HPDE6-E6E7 (cell line): Measurements from ENCODE around the gene COL5A2.

Experiments
- DNase-seq: peaks from one replicate; pipeline ENCODE4 v3.0.0; 2011; ENCODE audit warnings: missing footprints; ENCODE audit errors: extremely low spot score

The COL5A2 gene

DNA sequence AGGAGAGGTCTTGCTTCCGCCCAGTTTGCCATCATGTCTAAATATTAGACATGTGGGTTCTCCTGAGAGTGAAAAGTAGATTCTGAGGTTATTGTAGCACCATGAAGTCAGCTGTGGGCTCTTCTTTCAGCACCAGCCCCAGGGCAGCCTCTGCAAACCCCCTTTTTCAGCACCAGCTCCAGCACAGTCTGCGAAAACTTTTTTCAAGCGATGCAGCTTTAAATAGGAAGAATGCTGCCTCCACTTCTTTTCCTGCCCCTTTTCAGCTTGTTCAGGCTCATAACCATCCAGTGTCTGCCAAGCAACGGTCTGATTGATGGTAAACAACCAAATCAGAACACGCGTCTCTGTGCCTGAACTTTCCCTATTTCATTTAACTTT lies at the start of gene COL5A2:
Gene COL5A2, minus strand, starts transcription at position 192 of the 381 bp plus-strand sequence. Its CDS starts 157 bp downstream, at position 35.
- DNase-seq = no peak

- no peak for DNase-seq
Measured at GRCh38 chr2:189226017-189226416, 46.5 kb upstream of the COL5A2 start.

DNA sequence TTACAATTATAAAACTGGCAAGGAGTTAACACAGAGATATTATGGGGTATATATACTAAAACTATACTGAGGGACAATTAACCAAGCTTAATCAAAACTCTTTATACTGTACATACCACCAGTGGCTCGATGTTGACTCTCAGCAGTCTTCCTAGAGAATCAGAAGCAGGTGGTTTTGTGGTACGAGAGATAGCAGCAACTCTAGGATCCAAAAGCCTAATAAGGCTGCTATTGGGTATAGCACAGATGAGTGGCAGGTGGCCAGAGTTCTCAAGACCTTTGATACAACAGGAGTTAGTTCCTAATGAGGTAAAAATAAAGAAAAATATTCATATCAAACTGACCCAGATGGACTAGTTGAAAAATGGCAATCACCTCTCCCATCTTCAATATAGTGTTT lies 45.5 kb upstream of the COL5A2 start:
- DNase-seq = no peak

DNA sequence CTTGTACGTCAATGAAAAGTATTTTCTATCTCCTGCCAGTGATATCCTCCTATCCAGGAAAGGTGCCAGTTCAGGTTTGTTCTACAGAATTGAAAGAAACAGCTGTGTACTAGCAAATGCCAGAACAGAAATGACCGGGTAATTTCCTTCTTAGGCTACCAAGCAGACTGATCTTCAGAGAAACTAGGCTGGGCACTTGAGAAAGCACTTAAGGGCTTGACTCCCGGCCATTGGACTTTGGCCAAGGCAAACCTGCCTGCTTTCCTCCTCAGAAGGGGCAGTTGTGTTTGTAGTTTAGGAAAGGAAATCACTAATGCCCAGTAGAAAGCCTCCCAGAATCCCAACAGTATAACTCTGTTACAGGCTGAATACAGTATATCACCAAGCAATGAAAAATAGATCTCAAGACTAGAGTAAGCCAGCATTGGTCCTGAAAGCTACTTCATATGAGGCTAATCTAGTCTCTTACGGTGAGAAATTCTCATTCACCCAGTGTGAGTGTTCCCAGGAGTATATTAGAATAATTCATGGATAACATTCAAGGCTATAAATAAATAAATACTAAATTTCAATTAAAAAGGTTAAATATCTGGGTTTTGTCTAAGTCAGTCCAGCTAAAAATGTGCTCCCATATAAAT lies 43.0 kb upstream of the COL5A2 start:
- no peak for DNase-seq

DNA sequence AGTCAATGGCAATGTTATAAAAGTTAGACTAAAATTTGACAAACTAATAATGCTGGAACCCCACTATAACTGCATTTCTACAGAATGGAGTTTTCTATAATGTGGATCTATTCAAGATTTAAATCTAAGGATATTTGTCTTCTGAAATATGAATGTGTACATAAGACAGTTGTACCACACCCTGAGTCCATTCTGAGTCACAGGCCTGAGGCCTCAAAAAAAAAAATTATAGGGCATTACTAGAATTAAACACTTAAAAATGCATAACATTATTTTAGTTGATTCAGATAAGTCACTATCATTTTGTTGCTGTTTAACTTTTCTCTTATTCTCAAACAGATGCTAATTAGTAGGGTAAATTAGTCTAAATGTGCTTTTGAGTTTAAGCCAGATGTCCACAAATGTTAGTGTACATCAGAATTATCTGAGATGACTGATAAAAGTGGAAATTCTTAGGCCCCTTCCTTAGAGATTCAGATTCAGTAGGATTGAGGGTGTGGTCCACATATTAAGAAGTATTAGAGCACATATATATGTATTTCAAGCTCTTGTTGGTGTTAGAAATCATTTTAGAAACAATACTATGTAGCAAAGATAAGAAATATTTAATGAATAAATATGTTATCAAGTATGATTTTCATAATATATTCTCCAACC lies 42.4 kb upstream of the COL5A2 start:
- peak; percentile 12 for DNase-seq

GRCh38 chr2:189218236-189218635 lies 38.7 kb upstream of the COL5A2 start:
- DNase-seq = no peak

GRCh38 chr2:189217541-189217940 lies 38.0 kb upstream of the COL5A2 start:
- DNase-seq = no peak

DNA sequence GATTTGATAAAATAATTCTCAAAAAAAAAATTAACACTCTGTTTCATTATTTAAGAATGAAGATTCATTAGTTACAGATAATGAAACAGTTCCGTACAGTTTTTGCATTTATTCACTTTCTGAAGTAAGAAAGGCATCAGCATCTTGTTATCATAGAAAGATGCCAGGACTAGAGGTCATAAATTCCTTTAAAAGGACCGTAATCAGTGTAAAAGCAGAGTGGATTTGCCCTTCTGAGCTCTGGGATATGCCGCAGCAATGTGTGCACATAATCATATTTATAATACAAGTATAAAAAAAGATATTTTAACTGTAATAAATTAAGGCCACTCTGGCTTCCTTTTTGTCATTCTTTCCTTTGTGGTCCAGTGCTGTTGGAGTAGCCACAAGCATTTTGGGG lies 37.5 kb upstream of the COL5A2 start:
- no peak for DNase-seq

- DNase-seq = no peak
Measured at GRCh38 chr2:189214484-189214883, 34.9 kb upstream of the COL5A2 start.

DNA sequence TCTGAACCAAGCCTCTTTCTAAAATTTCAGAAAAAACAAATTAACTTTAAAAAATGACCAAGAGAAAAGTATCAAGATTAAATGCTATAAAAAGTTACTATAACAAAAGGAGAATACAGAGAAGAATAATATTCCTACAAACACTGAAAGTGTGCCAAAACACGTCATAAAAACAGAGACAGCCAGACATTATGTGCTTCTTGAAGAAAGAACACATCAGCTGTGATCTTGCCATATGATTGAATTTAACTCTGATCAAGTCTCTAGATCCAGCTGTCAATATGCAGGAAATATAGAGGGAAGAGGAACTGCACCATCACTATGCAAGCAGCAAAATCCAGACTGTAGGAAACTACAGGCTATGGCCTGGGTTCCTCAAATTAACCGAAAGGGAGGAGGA lies 33.7 kb upstream of the COL5A2 start:
- DNase-seq = no peak

- peak; percentile 54 for DNase-seq
Measured at GRCh38 chr2:189210250-189211087, 30.9 kb upstream of the COL5A2 start.

DNA sequence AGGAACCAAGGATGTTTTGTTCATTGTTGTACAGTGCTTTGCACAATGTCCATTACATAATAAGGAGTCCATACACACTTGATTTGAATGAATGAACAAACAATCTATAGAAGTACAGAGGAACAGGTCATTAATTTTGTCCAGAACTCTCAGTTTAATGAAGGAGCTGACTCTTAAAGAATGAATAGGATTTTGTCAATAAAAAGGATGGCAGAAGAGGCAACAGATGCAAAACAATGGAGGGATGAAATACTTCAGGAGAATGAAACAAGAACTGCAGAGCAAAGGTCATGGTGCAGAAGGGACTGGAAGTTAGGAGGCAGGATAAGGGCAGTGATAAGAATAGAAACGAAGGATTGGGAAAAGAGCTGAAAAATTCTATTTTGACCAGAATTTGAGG lies 28.7 kb upstream of the COL5A2 start:
- no peak for DNase-seq

GRCh38 chr2:189204322-189204941 lies 24.9 kb upstream of the COL5A2 start:
- peak; percentile 29 for DNase-seq

DNA sequence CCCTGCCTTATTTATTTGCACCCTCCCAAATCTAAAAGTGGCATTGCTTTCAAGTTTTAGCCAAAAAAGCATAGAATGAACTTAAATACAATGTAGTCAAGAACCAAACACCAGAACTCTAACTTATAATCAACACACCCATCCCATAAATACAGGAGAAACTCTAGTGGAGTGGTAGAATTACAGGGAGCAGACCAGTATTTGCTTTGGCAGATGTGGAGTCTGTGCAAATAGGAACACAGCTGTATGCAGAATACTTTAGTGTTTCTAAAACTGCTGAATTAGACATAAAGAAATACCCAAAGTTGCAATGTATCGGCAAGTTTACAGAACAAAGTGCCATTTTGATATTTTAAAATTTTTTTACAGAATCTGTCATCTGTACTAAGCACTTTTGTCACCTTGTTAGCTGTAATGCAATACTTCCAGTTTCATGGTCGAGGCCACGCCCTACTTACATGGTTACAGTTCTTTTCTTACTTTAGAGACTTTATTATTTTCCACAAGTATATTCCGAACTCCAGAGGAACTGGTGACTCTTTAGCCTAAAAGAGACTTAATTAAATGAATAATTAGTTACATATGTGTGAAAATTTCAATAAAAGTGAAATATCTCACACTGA lies 23.7 kb upstream of the COL5A2 start:
- no peak for DNase-seq

DNA sequence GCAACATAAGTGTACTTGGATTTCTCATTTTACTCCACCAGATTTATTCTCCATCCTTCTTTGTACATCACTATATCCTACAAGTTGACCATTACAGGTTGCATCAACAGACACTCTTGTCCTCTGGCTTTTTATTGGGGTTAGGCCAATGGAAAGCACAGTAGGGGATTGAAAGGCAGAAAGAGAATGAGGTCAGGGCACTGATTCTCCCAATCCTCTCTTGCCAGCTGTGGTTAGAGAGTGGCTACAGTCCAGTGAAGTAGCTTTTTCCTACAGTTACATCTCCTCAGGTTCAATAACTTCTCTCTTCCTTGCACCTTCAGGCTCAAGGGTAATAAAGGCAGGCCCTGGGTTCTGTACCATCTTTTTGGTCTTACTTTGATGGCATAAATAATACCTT lies 20.2 kb upstream of the COL5A2 start:
- no peak for DNase-seq

- no peak for DNase-seq
Measured at GRCh38 chr2:189192766-189193165, 13.2 kb upstream of the COL5A2 start.

GRCh38 chr2:189191766-189192165 lies 12.2 kb upstream of the COL5A2 start:
- DNase-seq = no peak

- DNase-seq = no peak
Measured at GRCh38 chr2:189190685-189191084, 11.1 kb upstream of the COL5A2 start.

GRCh38 chr2:189188115-189188805 lies 8.7 kb upstream of the COL5A2 start:
- DNase-seq = no peak

DNA sequence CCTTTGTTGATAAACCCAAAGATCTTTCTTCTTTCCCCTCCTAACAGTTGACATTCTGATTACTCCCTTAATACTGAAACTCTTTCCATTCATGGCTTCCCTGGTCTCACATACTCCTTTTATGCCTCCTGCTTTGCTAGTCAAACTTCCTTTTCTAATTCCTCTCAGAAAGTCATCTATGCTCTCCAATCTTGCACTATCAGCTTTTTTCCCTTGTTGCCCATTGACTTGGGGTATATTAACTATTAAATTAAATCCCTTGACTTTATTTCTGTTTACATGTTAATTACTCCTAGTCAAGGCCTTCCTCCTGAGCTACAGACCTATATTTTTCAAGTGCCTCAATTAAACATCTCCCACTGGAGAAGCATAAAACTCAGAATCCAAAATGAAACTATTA lies 3.6 kb upstream of the COL5A2 start:
- no peak for DNase-seq

GRCh38 chr2:189181706-189182105 lies 2.1 kb upstream of the COL5A2 start:
- DNase-seq = no peak
